Measurements from ENCODE around the gene SLF1. TPM values are rescaled to one million over a fixed set of nuclear protein-coding genes. Genes with fewer than 3 reads are reported as not detected.

SLF1 gene
- total RNA-seq, 1 experiment from 2014 or later, result 7.9 TPM

DNA sequence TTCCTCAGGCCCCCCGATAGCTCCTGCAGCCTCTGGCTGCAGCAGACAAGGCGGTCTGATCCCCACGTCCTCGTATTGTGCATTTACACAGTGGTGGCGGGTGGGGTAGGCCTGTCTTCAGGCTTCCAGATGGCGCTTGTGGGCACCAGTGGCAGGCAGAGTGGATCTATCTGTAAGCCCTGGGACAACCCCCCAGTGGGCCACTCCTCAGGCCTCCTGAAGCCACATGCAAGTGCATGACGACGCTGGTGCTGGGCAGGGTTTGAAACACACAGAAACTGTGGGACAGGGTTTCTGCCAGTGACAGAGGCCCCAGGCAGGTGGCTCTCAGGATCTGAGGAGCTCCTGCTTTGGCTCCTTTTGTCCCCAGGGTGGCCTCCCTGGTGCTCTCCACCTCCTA lies 42.0 kb downstream of the SLF1 start:
- BruUV-seq (replicated peaks), result no TSS peak
- CTCF ChIA-PET, result no interaction called here
- H3K9me3 Mint-ChIP-seq (ENCODE audit: unreplicated experiment), result peaks cover 42% of the 10 kb centered on the region

DNA sequence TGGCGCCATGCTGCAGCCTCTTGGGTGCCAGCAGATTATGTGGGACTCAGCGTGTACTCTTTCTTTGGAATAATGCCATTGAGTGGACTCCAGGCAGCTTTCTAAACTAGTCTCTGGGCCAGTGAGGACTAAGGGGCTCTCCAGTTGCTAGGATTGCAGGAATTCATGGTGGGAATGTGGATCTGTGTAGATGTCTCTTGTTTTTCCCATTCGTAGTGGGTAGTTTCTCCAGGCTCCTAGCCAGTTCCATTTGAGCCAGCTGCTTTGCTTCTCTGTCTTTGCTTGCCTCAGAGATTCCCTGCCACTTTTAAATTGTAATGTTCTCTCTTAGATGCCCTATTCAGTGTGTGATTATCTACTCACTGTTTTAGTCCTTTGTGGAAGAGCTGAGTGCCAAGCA lies 42.6 kb downstream of the SLF1 start:
- intact Hi-C loops (cut with micrococcal nuclease; ENCODE audit: unreplicated experiment), result no loop called here
- no peak for DNase-seq
- no peaks in the 10 kb centered on the region for H3K4me1 Mint-ChIP-seq (ENCODE audit: low read depth, unreplicated experiment)
- Histone ChIP-seq H3K4me1 (no peaks in the 10 kb centered on the region), H3K4me3 (ENCODE audit: low read depth, low read length) (no peak overlapping the region), H3K36me3 (ENCODE audit: control insufficient read depth, insufficient read depth, low read length) (no peaks in the 10 kb centered on the region), H3K9me3 (peaks cover 13% of the 10 kb centered on the region), H3K27me3 (replicated peaks; ENCODE audit: control insufficient read depth, insufficient read depth, low read length) (no peaks in the 10 kb centered on the region)
- BruUV-seq (replicated peaks), result no TSS peak
- peaks cover 37% of the 10 kb centered on the region for H3K9me3 Mint-ChIP-seq (ENCODE audit: unreplicated experiment)
- ChIA-PET POLR2A (no interaction called here), CTCF (no interaction called here)
- no peak overlapping the region for H3K4me3 Mint-ChIP-seq (ENCODE audit: unreplicated experiment)
- no peak for TF ChIP-seq CTCF (IDR thresholded peaks at IDR 0.05; ENCODE audit: insufficient read depth in 1 of 2, low read depth in 1 of 2, low read length in 1 of 2, severe bottlenecking in 1 of 2, unreplicated experiment in 1 of 2)
- no peak overlapping the region for H3K27ac Mint-ChIP-seq (ENCODE audit: unreplicated experiment)
- peaks cover 18% of the 10 kb centered on the region for H3K36me3 Mint-ChIP-seq (ENCODE audit: insufficient read depth, unreplicated experiment)
- H3K27me3 Mint-ChIP-seq (ENCODE audit: insufficient read depth, unreplicated experiment), result no peaks in the 10 kb centered on the region

More for the DNA sequence above, 42.0 kb downstream of the SLF1 start:
- Mint-ChIP-seq H3K36me3 (ENCODE audit: insufficient read depth, unreplicated experiment) (peaks cover 18% of the 10 kb centered on the region), H3K4me1 (ENCODE audit: low read depth, unreplicated experiment) (no peaks in the 10 kb centered on the region), H3K27me3 (ENCODE audit: insufficient read depth, unreplicated experiment) (no peaks in the 10 kb centered on the region), H3K4me3 (ENCODE audit: unreplicated experiment) (no peak overlapping the region), H3K27ac (ENCODE audit: unreplicated experiment) (no peak overlapping the region)
- no peaks in the 10 kb centered on the region for H3K36me3 ChIP-seq (ENCODE audit: control insufficient read depth, insufficient read depth, low read length)
- H3K4me3 ChIP-seq (ENCODE audit: low read depth, low read length), result no peak overlapping the region
- peaks cover 13% of the 10 kb centered on the region for H3K9me3 ChIP-seq
- no peaks in the 10 kb centered on the region for H3K4me1 ChIP-seq
- POLR2A ChIA-PET, result no interaction called here
- no peaks in the 10 kb centered on the region for H3K27me3 ChIP-seq (replicated peaks; ENCODE audit: control insufficient read depth, insufficient read depth, low read length)
- intact Hi-C loops (cut with micrococcal nuclease; ENCODE audit: unreplicated experiment), result no loop called here
- TF ChIP-seq CTCF (IDR thresholded peaks at IDR 0.05; ENCODE audit: insufficient read depth in 1 of 2, low read depth in 1 of 2, low read length in 1 of 2, severe bottlenecking in 1 of 2, unreplicated experiment in 1 of 2), result no peak
- no peak for DNase-seq

DNA sequence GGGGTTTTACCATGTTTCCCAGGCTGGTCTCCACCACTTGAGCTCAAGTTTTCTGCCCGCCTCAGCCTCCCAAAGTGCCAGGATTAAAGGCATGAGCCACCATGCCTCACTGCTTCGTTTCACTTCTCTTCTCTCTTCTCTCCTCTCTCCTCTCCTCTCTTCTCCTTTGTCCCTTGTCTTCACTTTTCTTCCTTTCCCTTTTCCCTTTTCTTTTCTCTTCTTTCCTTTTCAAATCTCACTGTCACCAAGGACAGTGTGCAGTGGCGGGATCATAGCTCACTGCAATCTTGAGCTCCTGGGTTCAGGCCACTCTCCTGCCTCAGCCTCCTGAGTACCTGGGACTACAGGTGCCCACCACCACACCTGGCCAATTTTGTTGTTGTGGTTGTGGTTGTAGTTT lies 49.5 kb downstream of the SLF1 start:
- POLR2A ChIA-PET, result no interaction called here
- no peak for TF ChIP-seq CTCF (IDR thresholded peaks at IDR 0.05; ENCODE audit: insufficient read depth in 1 of 2, low read depth in 1 of 2, low read length in 1 of 2, severe bottlenecking in 1 of 2, unreplicated experiment in 1 of 2)
- no peaks in the 10 kb centered on the region for H3K27me3 Mint-ChIP-seq (ENCODE audit: insufficient read depth, unreplicated experiment)

More for the DNA sequence above, 49.5 kb downstream of the SLF1 start:
- BruUV-seq (replicated peaks), result no TSS peak
- no peak overlapping the region for H3K4me3 ChIP-seq (ENCODE audit: low read depth, low read length)
- no peaks in the 10 kb centered on the region for H3K4me1 ChIP-seq
- no peaks in the 10 kb centered on the region for H3K27me3 ChIP-seq (replicated peaks; ENCODE audit: control insufficient read depth, insufficient read depth, low read length)
- intact Hi-C loops (cut with micrococcal nuclease; ENCODE audit: unreplicated experiment), result no loop called here
- Mint-ChIP-seq H3K27ac (ENCODE audit: unreplicated experiment) (no peak overlapping the region), H3K4me3 (ENCODE audit: unreplicated experiment) (no peak overlapping the region), H3K36me3 (ENCODE audit: insufficient read depth, unreplicated experiment) (no peaks in the 10 kb centered on the region), H3K4me1 (ENCODE audit: low read depth, unreplicated experiment) (no peaks in the 10 kb centered on the region), H3K9me3 (ENCODE audit: unreplicated experiment) (no peaks in the 10 kb centered on the region)
- H3K36me3 ChIP-seq (ENCODE audit: control insufficient read depth, insufficient read depth, low read length), result no peaks in the 10 kb centered on the region
- no peaks in the 10 kb centered on the region for H3K9me3 ChIP-seq
- CTCF ChIA-PET, result no interaction called here
- DNase-seq, result no peak
